22Rv1 (cell line): Measurements from ENCODE around the gene CEP128.

ENCODE experiments used
- CTCF ChIP-seq: fragments of 450-650 bp; IDR thresholded peaks from 2 replicates; pipeline ENCODE4 v1.5.1; 2017; ENCODE audit warnings: mild to moderate bottlenecking
- ZFX ChIP-seq: fragments of 450-650 bp; IDR thresholded peaks from 2 replicates; pipeline ENCODE4 v1.6.1; 2017; ENCODE audit warnings: antibody characterized with exemption, borderline replicate concordance

GRCh38 chr14:80978403-80978802, 36.9 kb upstream of the CEP128 start:
- TF ChIP-seq CTCF (no peak), ZFX (no peak)
